ENCODE data around the gene PRLR.

DNA sequence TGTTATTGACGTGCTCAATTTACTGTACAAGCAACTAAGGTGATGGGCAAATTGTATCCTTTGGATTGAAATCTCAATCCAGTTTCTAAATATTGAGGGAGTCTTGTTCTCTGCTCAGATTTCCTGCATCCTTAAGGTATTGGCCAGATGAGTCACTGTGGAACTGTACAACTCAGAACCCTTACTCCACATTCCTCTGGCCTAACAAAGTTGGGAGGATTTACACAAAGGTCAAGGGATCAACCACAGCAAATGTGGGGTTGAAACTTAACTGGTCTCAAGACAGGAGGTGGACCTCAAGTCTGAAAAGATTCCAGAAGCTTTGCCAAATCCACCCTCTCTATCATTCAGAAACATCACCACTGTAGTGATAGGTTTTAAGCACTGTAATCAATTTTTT is 101.0 kb downstream of the PRLR start:
- TF ChIP-seq EZH2 (IDR thresholded peaks at IDR 0.05): no peak
- no peak for TF ChIP-seq POLR2AphosphoS5 (IDR thresholded peaks at IDR 0.05; ENCODE audit: borderline replicate concordance, low read depth, low read length)
- TF ChIP-seq FOXP2 (optimal IDR thresholded peaks at IDR 0.05; ENCODE audit: control extremely low read depth, extremely low read length, insufficient read depth): no peak

Measured in SK-N-MC (cell line).